GM19025 (cell line): ENCODE measurements around the gene SLC20A1.
"Not testable (repeated sequence)": the region's sequence is repeated elsewhere in the genome, so short reads cannot be mapped to it uniquely, and the experiment has no call there.

Source experiments
- ATAC-seq: cut with Tn5 transposase; IDR thresholded peaks from one replicate; pipeline ENCODE4 v1.9.1; 2021; ENCODE audit warnings: mild to moderate bottlenecking, low read depth, moderate library complexity; ENCODE audit not compliant: unreplicated experiment

The SLC20A1 gene, protein sequence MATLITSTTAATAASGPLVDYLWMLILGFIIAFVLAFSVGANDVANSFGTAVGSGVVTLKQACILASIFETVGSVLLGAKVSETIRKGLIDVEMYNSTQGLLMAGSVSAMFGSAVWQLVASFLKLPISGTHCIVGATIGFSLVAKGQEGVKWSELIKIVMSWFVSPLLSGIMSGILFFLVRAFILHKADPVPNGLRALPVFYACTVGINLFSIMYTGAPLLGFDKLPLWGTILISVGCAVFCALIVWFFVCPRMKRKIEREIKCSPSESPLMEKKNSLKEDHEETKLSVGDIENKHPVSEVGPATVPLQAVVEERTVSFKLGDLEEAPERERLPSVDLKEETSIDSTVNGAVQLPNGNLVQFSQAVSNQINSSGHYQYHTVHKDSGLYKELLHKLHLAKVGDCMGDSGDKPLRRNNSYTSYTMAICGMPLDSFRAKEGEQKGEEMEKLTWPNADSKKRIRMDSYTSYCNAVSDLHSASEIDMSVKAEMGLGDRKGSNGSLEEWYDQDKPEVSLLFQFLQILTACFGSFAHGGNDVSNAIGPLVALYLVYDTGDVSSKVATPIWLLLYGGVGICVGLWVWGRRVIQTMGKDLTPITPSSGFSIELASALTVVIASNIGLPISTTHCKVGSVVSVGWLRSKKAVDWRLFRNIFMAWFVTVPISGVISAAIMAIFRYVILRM

GRCh38 chr2:112645310-112646101 lies at the start of gene SLC20A1:
Gene SLC20A1, plus strand, starts transcription at chr2:112645939. Its CDS starts 890 bp downstream, at chr2:112646829.
- peak; percentile 93 for ATAC-seq

- no peak for ATAC-seq
Measured at GRCh38 chr2:112597537-112598322, 48.0 kb upstream of the SLC20A1 start.

- no peak for ATAC-seq
Measured at GRCh38 chr2:112600634-112601033, 45.1 kb upstream of the SLC20A1 start.

DNA sequence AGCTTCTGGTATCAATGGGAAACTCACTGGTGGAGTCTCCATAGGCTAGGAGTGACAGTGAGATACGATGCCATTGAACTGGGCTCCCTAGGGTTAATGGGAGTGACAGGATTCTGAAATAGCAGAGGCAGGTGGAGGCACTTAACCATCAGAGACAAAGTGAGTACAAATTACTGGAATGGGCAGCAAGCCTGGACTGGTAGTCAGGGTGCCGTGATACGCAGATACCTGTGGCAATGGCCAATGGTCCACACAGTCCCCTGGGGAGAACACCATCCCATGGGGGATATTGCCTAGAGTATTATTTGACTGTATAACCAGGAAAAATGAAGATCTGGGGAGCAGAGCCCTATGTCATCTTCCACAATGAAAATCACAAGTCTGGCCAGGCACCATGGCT lies 44.0 kb upstream of the SLC20A1 start:
- no peak for ATAC-seq

- no peak for ATAC-seq
Measured at GRCh38 chr2:112602917-112603316, 42.8 kb upstream of the SLC20A1 start.

- no peak for ATAC-seq
Measured at GRCh38 chr2:112603731-112604130, 42.0 kb upstream of the SLC20A1 start.

- no peak for ATAC-seq
Measured at GRCh38 chr2:112604952-112605351, 40.8 kb upstream of the SLC20A1 start.

DNA sequence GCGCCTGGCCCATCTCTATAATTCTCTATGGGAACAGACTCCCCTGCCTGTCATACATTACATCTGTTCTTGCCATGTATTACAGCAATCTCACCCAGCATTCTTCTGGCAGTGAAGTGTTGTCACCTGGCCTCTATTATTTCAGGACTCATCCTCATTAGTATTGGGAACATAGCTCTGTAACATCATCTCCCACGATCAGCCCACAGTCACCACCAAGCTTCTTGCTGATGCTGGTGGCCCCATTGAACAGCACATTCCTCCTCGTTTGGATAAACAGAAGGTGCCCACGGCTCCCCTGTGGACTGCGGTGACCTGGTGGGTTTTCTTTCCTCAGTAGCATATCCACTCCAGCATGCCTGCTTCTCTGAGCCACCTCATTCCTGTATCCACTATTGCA lies 39.8 kb upstream of the SLC20A1 start:
- no peak for ATAC-seq

- no peak for ATAC-seq
Measured at GRCh38 chr2:112606547-112606946, 39.2 kb upstream of the SLC20A1 start.

GRCh38 chr2:112607680-112608438 lies 37.9 kb upstream of the SLC20A1 start:
- ATAC-seq = no peak

DNA sequence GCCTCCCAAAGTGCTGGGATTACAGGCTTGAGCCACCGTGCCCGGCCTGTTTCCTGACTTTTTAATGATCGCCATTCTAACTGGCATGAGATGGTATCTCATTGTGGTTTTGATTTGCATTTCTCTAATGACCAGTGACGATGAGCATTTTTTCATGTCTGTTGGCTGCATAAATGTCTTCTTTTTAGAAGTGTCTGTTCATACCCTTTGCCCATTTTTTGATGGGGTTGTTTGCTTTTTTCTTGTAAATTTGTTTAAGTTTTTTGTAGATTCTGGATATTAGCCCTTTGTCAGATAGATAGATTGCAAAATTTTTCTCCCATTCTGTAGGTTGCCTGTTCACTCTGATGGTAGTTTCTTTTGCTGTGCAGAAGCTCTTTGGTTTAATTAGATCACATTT lies 36.4 kb upstream of the SLC20A1 start:
- ATAC-seq = not testable (repeated sequence)

DNA sequence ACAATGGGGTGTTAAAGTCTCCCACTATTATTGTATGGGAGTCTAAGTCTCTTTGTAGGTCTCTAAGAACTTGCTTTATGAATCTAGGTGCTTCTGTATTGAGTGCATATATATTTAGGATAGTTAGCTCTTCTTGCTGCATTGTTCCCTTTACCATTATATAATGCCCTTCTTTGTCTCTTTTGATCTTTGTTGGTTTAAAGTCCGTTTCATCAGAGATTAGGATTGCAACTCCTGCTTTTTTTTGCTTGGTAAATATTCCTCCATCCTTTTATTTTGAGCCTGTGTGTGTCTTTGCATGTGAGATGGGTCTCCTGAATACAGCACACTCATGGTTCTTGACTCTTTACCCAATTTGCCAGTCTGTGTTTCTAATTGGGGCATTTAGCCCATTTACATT lies 33.5 kb upstream of the SLC20A1 start:
- ATAC-seq = not testable (repeated sequence)

- ATAC-seq = no peak
Measured at GRCh38 chr2:112614201-112614840, 31.4 kb upstream of the SLC20A1 start.

DNA sequence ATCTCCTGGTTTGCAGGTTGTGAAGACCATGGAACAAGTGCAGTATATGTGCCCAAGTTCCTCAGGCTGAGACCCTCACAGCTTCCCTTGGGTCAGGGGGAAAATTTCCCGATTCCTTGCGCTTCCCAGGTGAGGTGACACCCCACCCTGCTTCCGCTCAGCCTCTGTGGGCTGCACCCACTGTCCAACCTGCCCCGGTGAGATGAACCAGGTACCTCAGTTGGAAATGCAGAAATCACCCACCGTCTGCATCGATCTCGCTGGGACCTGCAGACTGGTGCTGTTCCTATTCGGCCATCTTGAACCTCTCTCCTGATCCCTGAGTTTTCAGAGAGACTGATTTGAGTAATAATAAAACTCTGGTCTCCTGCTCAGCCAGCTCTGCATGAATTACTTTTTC lies 30.7 kb upstream of the SLC20A1 start:
- ATAC-seq = no peak

DNA sequence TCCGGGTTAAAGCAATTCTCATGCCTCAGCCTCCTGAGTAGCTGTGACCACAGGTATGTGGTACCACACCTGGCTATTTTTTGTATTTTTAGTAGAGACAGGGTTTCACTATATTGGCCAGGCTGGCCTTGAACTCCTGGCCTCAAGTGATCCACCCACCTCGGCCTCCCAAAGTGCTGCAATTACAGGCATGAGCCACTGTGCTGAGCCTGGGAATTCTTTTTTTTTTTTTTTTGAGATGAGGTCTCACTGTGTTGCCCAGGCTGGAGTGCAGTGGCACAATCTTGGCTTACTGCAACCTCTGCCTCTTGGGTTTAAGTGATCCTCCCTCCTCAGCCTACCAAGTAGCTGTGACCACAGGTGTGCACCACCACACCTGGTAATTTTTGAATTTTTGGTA lies 29.9 kb upstream of the SLC20A1 start:
- ATAC-seq = not testable (repeated sequence)

- ATAC-seq = no peak
Measured at GRCh38 chr2:112618383-112618782, 27.4 kb upstream of the SLC20A1 start.

GRCh38 chr2:112621790-112622527 lies 23.8 kb upstream of the SLC20A1 start:
- ATAC-seq = no peak

GRCh38 chr2:112622528-112622849 lies 23.2 kb upstream of the SLC20A1 start:
- no peak for ATAC-seq
